DMS114 treated with DMSO at 0.1 percent for 48 hours (cell line): Measurements from ENCODE around the gene ENPEP.
"Not testable (repeated sequence)": the region's sequence is repeated elsewhere in the genome, so short reads cannot be mapped to it uniquely, and the experiment has no call there.

Source experiments
- DNase-seq: peaks from one replicate; lab custom pipeline; 2025; ENCODE audit not compliant: unreplicated experiment; lab: John Stamatoyannopoulos, UW

ENPEP gene

DNA sequence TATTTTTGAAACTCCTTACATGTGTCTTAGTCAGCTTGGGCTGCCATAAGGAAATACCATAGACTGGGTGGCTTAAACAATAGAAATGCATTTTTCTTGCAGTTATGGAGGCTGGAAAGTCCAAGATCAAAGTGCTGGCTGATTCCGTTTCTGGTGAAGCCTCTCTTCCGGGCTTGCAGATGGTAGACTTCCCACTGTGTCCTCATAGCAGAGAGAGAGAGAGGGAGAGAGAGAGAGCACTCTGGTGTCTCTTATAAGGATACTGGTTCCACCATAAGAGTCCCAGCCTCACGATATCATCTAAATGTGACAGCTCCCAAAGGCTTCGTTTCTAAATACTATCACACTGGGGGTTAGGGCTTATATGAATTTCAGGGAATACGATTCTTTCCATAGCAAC, 39.7 kb downstream of the ENPEP start:
- DNase-seq: no peak

DNA sequence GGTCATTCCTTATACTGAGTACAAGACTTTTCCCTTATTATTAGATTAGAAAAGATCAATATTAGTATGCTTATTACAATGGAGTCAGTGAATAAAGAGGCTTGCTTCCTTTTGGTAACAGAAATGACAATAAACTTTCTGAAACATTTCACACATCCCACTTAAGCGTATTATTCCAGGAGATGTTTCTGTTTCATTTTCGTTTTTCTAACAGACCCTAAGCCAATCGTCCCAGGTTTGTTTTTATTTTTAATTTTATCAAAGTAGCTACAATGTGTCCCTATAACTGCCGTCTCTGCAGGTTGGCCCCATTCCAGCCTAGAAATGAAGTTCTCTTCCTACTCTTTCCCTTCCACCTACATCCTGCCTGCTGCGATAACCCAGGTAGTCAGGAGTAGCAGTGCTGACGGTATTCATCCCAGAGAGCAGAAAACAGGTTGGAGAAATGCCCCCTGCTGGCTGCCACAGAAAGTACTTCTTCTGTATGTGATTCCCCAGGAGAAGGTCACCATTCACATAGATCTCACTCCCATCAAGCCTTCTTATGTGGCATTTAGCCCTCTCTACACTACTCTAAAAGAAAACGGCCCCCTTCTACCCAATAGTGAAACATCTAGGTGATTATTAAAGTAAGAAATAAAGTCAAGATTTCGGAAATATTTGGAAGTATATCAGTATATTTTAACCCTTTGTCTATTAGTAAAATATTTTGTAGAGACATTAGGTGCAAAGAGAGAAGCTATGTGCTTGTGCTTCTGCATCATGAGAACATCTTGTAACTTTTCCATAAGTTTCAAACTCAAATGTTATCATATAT, 40.4 kb downstream of the ENPEP start:
- peak; percentile 32 for DNase-seq

DNA sequence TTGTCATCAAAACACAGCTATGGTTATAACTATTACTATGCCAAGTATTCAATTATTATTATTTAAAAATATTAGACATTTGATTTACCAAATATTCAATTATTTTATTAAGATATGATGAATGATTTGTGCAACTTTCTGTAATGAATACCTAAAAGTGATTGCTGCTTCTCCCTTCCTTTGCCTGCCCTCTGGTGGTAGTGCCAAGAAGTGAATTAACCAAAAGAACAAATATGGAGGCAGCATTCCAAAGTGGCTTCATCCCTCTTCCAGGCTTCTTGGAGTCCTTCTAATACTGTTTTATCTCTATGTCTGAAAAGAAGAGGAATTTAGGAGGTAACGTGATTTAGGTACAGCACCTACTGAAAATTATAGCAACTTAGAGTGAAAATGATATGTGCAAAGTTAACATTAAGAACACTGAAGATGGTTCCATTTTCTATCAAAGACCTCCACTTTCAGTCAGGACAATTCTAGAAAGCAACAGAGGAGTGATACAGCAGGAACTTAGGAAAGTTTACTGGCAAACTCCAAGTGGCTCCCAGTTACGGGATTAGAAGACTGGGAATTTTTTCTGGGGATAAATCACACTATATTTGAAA, 43.0 kb downstream of the ENPEP start:
- no peak for DNase-seq

DNA sequence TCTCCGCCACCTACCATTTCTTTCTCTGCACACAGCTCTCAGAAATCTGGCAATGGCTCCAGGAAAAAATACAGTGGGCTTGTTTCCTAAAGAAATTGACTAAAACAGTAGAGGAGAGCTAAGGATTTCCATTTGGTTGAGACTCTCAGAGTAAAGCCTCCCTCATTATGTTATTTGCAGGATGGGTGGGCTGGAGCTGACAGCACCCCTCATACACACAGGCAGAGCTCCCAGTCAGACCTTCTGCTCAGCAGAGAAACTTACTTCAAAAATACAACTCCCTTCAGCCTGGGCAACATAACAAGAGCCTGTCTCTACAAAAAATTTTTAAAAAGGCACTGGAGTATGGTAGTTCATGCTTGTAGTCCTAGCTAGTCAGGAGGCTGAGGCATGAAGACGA, 44.9 kb downstream of the ENPEP start:
- DNase-seq: no peak

DNA sequence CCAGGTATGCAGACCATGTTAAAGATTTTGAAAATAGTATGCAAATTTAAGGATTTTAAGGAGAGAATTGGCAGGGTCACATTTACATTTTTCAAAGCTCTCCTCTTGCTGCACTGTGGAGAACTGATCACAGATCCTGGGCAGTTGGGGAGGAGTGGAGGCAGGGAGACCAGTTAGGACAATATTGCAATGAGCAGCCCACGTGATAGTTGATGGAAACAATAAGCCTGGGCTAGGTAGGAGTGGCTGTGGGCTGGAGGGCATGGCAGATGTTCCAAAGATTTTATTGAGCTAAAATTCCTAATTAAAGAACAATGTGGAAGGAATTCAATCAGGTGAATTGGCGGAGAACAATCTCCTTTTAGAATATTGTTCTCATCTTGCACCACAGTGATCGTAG, 50.6 kb downstream of the ENPEP start:
- no peak for DNase-seq

DNA sequence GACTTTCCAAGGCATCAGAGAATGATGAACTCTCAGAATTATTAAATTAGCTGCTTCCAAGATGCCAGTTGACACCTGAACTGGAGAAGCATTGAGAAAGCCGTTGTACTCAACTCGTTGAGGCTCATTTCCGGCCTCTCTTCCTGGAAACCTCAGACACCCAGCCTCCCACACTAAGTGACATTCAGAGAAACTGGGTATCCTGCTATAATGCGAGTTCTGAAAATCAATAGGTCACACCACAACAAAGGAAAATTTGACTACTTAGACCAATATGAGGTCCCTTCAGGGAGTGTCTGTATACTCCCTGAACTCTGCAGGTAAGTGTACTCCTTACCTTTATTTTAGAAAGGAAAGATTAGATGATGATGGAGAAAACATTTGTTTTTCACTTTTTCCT, 51.2 kb downstream of the ENPEP start:
- no peak for DNase-seq

DNA sequence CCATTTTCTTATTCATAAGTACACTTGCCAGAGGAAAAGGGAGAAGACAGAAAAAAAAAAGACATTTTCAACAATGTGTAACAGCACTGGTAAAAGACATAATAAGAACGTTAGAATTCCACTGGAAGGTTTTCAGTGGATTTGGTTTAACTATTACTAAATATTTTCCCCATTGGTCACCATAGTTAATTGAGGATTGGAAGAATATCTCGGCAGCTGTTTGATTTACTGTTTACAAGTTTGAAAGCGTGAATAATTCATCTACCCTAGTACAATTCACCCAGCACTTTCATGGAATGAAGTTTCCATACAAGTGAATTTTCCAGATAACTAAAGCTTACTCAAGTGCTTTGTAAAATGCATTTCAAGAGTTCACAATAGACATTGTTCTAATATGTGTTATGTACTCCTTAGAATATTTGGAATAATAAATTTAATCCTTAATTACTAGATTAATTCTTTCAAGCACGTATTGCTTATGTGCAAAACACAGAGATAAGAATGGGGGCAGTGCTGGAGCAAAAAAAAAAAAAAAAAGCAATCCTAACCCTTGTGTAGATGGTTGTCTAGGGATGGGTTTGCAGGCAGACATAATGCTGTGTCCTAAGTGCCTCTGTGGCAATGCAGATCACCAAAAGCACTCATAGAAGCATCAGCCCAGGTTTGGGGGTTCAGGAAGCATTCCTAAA, 57.1 kb downstream of the ENPEP start:
- no peak for DNase-seq

DNA sequence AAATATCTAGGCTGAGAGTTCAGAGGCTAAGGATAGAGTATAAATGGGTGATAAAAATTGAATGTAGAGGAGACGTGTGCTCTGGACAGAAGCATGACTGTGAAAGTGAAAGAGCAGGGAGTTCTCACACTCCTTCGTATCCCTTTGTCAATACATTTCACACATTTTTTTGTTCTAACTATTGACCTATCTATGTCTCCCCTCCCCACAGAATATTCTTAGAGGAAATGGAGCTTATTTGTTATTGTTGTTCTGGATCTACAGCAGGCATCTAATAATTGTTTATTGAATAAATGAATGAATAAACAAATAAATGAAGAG, 57.6 kb downstream of the ENPEP start:
- no peak for DNase-seq

DNA sequence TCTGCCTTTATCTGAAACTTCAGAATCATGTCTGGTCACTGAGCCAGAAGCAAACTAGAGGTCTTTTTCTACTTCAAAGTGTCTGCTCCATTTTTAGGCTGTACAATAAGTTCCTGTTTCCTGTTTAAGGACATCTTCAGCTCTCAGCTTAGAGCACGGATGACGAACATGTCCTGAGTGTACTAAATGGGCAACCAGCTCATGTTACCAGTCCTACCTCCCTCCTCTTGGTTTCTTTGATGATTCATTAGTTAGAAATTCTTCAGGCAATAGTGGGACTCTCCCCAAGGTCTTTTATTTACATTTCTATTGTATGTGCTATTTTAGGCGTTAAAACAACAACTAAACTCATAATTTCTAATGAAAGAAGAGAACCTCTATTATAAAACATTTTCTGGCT, 58.0 kb downstream of the ENPEP start:
- no peak for DNase-seq

DNA sequence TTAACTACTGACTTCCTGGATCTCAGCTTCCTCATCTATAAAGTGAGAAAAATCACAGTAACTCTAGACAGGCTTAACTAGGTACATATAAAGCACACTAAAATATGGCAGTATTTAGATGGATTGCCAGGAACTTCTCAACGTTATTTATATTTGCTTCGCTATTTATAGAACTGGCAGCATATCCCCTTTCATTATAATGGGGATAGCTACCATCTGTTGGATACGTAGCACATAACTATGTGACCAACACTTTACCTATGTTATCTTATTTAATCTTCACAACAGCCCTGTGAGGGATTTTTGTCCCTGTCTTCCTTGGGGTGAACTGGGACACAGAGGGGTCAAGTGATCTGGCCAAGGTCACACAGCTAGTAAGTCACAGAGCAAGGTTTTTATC, 64.6 kb downstream of the ENPEP start:
- no peak for DNase-seq

DNA sequence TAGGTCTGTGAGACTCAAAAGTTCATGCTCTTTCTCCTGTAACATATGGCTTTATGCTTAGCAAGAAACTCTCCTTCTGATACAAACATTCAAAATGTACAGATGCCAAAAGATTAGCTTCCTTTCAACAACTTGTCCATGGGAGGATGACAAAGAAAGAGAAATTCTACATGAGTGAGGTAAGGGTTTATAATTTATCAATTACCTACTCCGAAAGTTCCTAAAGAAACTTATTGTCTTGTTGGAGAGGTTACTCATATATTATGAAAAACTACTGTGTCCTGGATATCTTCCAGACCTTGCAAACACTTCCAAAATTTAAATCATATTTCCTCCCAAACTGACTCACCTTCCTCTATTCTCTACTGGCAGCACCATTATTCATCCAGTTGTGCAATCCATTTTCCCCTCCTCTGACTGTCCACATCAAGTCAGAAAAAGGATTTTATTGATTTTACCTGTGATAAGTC, 65.1 kb downstream of the ENPEP start:
- no peak for DNase-seq

DNA sequence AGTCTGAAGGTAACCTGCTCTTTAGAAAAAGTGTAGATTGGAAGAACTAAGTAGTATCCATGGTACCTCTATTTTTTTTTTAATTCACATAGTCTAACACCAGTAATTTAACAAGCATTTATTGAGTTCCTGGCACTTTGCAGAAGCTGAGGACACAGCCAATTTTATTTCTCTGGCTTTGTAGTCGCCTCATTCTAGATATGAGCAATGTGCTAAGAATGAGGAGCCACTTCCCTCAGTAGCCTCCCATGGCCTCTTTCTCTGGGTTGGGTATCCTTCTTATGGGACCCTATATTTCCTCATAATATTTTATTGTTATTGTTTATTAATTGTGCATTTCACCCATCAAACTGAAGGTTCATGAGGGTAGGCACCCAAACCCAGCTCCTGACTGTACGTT, 67.6 kb downstream of the ENPEP start:
- DNase-seq: no peak

DNA sequence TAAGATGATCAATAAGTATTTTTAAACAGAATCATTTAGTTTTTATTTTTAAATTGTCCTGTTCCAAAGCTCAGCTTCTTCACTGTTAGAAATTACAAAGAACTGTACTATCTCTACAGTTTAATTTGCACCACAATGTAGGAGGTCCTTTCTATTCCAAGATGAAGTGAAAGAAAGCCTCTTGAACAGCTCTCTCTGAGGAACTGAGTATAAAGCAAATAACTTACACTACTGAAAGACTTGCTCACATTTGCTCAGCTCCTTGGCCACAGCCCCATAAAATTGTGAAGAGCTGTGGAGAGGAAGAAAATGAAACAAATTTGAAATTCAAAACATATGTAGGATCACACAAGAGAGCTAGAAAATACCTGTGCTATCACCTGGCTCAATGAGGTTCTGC, 68.6 kb downstream of the ENPEP start:
- no peak for DNase-seq

DNA sequence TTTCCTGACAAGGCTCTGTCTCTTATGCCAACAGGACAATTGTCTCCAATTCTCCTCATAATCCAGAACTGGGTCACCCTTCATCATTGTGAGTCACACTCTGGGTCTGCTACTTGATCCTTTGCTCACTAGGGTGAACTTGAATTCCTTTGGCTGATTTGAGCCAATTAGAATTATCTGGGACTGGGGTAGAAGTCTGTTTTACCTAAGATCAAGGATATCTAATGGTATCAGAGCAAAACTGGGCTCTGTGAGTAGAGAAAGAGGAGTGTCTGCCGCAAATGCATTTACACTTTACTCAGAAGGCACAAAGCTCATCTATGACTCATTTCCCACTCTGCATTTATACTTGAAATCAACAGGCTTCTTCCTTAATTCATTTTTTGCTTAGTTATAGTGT, 74.3 kb downstream of the ENPEP start:
- no peak for DNase-seq

DNA sequence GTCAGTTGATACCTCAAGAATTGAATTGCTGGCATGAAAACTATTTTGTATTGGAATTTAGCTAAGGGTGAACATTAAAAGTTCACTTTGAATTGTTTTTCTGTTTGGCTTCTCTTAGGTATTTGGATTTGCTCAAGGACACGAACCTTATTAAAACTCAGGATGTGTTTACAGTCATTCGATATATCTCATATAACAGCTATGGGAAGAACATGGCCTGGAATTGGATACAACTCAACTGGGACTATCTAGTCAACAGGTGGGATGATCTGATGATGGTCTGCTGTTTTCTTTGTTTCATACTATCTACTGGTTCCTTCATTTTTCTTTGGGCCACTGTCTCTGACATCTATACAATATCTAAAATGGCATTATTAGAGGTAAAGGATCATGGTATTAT, 77.2 kb downstream of the ENPEP start:
- DNase-seq: no peak

DNA sequence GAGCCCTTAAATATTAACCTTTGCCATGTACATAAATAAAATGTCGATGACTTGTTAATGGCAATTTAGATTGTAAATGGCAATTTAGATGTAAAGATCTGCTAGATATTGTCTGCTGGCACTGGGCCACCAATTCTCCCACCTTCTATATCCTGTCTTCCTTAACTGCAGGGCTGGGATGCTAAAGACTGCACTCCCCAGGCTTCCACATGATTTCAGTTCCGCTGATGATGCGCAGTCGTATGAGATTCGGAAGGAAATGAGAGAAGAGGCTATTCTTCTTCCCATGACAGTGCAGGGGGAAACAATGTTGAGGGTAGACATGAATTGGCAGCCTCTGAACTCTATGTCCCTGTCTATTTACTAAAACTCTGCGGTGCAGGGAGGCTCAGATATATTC, 91.3 kb downstream of the ENPEP start:
- DNase-seq: no peak

DNA sequence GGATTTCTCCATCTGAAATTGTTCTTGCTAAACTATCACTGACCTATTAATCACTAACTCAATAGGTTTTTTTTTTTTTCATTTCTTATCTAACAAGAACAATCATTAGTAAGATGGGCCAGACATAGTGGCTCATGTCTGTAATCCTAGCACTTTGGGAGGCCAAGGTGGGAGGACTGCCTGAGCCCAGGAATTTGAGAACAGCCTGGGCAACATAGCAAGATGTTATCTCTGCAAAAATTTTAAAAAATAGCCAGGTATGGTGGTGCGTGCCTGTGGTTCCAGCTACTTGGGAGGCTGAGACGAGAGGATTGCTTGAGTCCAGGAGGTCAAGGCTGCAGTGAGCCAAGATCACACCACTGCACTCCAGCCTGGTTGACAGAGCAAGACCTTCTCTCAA, 100.7 kb downstream of the ENPEP start:
- DNase-seq: not testable (repeated sequence)

DNA sequence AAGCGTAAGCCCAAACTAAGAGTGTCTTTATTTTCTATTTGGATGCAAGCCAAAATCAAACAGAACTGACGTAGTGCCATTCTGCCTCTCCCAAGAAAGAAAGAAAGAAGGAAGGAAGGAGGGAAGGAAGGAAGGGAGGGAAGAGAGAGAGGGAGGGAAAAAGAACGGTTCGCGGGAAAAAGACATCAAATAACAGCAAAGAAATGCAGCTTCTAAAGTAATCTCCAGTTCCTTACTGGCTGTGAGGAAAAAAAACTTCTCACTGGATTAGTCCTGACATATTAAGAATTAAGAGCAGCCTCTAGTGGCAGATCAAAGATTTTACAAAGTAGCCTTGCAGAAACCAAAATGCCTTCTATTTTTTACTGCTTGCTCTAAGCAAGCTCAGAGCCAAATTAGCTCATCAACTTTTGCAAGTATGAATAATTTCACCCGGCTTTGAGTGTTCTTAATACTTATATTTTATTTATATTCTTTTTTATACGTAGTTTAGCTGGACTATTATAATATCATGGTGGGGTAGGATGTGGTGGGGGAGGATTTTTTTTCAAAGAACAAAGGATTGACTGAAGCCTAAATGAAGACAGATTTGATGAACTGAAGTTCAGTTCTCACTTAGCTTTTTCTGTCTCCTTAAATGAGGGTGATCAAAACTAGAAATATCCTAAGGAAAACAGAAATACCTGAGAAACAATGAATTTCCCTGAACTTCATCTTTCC, 110.3 kb downstream of the ENPEP start:
- peak; percentile 40 for DNase-seq

DNA sequence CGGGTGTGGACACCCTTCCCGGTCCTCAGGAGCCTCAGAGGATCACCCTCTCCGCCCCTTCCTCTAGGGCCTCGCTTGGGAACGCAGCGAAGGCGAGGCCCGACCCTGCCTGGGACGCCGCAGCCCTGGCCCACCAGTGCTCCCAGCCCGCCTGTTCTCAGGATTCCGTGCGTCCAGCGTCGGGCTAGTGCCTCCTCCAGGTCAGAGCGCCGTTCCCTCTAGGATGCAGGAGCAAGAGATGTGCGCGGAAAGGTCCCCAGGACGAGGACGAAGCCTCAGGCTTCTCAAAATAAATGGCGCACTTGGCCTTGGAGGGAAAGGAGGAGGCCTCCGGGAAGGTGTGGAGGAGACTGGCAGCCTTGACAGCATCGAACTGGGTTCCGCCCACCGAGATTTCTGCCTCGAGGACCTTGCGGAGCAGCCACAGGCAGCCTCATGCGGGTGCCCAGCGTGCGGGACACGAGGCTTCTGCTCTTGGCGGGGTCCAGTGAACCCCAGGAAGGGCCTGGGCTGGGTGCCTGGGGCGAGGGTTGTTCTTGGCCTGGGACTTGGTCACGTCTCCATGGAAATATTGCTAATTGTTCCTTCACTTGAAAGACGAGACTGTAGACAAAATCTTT, 111.8 kb downstream of the ENPEP start:
- DNase-seq: no peak

DNA sequence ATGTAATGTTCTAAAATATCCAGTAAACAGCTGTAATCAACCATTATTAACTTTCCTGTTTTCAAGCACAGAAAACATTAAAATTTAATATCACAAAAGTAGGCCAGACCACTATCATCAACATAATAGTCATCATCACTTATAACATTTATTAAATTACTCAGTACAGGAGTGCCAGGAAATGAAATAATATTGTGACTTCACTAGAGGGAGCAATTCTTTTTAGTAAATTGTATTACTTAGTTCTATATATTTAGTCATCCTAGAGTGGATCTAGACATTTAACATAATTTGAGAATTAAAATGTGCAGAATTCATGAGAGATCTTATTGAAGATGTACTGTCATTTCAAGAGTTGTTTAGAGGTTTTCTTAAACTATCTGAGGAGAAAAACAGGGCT, 113.3 kb downstream of the ENPEP start:
- peak; percentile 1 for DNase-seq

DNA sequence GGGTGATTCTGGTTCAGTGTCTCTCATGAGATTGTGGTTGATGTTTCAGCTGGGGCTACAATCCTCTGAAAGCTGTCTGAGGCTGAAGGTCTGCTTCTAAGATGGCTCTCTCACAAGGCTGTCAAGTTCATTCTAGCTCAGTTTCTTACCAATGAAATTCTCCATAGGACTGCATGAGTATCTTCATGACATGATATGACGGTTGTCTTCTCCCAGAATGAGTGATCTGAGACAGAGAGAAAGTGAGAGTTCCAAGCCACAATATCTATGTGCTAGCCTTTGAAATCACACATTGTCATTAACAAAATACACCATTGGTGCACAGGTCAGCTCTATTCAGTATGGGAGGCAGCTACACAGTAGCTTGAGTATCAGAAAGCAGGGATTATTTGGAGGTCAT, 119.6 kb downstream of the ENPEP start:
- DNase-seq: no peak
